ENCODE results near the gene NAB1.
A peak's percentile ranks its signal among the peaks of the same experiment; 100 is the strongest.
"Not testable (repeated sequence)": the region's sequence is repeated elsewhere in the genome, so short reads cannot be mapped to it uniquely, and the experiment has no call there.

Gene NAB1, protein sequence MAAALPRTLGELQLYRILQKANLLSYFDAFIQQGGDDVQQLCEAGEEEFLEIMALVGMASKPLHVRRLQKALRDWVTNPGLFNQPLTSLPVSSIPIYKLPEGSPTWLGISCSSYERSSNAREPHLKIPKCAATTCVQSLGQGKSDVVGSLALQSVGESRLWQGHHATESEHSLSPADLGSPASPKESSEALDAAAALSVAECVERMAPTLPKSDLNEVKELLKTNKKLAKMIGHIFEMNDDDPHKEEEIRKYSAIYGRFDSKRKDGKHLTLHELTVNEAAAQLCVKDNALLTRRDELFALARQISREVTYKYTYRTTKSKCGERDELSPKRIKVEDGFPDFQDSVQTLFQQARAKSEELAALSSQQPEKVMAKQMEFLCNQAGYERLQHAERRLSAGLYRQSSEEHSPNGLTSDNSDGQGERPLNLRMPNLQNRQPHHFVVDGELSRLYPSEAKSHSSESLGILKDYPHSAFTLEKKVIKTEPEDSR

DNA sequence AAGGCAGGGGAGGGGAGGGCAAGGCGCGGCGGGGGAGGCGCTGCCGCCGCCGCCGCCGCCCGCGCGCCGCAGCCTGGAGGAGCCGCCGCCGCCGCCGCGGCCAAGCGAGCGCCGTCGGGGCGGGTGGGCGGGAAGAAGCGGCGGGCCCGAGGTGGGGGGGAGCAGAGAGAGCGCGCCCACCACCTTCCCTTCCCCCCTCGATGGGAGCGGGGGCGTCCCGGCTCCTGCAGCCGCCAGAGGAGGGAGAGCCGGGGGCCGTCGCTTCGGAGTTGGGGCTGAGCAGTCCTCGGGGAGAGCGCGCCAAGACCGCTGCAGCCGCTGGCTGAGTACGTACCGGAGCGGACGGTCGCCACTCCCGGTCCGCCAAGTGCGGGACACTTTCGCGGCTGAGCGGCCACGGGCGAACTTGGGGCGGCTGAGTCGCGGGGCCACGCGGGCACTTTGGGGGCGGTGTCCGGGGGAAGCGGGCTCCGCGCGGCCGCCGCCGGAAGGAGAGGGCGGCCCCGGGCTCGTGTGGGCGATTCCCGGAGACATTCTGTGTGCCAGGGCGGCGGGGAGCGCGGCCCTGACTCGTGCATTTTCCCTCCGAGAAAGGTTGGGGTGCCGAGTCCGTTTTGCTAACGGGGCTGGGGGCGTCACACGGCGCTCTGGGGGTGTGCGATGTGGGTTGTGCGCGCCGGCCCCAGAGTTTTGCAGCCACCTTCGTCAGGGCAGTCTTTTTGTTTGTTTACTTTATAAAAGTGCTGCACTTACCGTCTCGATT lies at the start of gene NAB1:
Gene NAB1 (plus strand): TSS at position 49 of the 763 bp plus-strand sequence. CDS start 10,094 bp downstream, outside the sequence.
- DNase-seq (ENCODE audit: low read depth in 2 of 2): peak; percentile 10 to 26

DNA sequence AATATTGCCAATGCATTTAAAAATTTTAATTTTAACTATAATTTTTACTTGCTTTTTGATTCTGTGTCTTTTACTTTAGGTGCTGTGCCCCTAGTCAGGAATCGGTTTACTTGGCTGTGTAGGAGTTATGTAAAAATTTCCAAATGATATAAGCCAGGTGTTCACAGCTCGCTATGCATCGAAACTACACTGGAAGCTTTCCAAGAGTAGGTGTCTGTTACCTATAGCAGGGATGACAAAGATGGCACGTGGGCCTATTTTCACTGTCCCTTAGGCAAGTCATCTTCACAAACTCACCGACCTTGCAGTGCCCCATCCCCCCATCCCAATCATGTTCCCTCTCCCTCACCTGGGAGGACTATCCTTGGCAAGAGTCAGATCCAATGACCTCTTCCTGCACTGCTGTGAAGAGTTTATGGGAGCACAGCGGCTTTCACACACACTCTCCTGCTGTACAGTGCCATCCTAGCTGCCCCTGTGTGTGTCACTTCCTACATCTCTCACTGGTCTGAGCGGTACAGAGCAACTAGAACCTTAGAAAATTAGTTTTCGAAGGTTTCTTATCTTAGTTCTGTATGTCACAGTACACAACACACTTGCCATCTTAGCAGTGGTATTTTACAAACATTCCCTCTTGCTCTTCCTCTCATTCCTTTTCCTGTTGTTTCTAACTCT lies 49.2 kb upstream of the NAB1 start:
- no peak for DNase-seq (ENCODE audit: low read depth in 2 of 2)

DNA sequence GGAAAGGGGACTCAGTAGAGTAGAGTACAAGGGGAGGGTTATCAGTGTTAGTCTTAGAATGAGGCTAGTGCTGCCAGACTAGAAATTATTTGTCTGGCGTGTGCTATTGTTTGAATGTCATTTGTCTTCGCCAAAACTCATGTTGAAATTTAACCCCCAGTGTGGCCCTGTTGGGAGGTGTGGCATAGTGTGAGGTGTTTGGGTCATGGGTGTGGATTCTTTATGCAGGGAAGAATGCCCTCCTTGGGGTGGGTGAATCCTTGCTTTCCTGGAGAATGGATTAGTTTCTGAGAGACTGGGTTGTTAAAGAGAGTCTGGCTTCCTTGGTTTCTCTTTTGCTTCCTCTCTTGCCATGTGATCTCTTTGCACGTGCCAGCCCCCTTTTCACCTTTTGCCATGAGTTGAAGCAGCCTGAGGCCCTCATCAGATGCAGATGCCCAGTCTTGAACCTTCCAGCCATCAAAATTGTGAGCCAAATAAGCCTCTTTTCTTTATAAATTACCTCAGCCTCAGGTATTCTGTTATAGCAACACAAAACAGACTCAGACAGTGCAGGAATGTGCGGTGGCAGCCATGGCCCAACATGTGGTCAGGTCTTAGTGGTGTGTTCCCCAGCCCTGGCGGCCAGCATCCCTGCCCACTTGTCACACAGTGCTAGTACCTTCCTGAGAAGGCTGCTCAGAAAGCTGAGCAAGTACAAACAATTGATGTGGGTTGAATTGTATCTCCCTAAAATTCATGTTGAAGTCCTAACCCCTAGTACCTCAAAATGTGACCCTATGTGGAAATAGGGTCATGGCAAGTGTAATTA lies 48.4 kb upstream of the NAB1 start:
- no peak for DNase-seq (ENCODE audit: low read depth in 2 of 2)

DNA sequence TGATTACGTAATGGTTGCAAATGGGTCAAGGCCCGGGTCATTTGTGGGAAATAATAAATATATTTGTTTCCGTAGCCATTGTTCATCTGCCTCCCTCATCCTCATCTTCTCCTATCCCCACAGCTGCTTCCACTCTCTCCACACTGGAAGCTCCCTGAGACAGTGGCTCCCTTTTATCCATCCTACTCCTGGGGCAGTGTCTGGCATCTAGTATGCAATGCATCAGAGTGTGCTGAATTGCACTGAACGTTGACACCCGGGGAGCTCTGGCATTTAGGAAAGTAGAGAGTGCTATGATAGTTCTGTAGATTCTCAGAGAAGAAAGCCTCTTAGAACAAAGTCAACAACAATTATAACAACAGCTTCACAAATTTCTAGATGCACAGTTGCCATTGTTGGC lies 45.5 kb upstream of the NAB1 start:
- no peak for DNase-seq (ENCODE audit: low read depth in 2 of 2)

DNA sequence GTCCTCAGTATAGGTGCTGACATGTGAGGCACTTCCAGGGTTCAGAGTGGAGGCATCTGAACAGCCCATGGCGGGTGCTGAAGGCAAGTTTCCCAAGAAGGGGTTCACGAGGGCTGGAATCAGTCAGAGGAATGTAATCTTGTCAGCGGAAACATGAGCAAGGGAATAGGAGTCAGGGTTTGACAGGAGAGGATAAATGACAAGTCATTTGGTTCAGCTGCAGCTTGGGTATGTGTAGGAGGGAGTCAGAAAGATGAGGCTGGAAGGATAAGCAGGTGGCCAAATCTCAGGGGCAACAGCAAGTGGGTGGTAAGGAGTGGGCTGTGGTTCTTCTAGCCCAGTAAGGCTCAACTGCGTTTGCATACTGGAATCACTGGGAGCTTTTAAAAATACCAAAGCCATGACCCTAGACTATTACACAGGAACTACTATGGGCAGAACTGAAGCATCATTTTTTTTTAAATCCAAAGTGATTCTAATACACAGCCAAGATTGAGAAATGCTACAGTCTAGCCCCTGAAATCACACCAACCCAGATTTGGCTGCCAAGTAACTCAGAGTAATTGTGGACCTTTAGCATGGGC lies 41.8 kb upstream of the NAB1 start:
- no peak for DNase-seq (ENCODE audit: low read depth in 2 of 2)

DNA sequence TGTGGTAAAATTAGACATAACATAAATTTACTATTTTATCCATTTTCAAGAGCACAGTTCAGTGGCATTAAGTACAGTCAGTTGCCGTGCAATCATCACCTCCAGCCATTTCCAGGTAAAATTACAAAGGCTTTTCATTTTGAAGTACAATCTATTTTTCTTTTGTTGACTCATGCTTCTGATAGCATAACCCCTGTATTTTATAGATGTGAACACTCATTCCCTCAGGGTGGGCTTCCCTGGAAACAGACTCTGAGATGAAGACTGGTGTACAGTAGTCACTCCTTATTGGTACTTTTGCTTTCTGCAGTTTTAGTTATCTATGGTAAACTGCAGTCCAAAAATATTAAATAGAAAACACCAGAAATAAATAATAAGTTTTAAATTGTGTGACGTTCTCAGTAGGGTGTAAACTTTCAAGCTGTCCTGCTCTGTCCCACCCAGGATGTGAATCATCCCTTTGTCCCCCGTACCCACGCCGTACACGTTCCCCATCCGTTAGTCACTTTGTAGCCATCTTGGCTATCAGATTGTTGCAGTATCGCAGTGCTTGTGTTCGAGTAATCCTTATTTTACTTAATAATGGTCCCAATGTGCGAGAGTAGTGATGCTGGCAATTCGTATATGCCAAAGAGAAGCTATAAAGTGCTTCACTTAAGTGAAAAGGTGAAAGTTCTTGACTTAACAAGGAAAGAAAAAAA lies 41.1 kb upstream of the NAB1 start:
- no peak for DNase-seq (ENCODE audit: low read depth in 2 of 2)

DNA sequence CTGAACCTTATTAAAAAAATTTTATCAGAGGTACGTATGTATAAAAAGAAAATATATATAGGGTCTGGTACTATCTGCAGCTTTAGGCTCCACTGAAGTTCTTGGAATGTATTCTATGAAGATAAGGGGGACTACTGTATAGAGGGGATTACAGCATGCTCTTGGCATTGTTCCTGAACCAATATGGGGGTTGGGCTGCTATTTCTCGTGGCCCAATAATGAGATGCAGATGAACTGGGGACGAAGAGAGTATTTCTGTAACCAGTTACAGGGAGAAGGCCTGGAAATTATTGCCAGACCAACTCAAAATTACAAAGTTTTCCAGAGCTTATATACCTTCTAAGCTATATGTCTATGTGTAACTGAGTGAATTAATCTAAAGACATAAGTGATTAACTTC lies 40.0 kb upstream of the NAB1 start:
- not testable (repeated sequence) for DNase-seq (ENCODE audit: low read depth in 2 of 2)

DNA sequence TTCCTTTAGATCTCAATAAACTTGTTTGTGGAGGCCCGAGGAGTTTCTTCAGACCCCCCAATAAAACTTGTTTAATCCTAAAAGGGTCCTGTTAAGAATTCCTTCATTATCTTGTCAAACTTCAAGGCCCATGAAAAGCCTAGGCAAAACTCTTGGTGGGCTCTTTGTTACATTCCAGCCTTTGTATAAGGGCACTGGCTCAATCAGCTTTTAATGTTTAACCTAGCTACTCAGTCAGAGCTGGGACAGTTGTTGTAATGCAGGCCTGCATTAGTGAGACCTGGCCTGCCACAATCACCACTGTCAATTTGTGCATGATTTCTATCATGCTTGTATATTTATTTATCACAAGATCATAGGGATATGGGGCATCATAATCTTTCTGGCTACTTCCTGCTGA lies 39.5 kb upstream of the NAB1 start:
- not testable (repeated sequence) for DNase-seq (ENCODE audit: low read depth in 2 of 2)

DNA sequence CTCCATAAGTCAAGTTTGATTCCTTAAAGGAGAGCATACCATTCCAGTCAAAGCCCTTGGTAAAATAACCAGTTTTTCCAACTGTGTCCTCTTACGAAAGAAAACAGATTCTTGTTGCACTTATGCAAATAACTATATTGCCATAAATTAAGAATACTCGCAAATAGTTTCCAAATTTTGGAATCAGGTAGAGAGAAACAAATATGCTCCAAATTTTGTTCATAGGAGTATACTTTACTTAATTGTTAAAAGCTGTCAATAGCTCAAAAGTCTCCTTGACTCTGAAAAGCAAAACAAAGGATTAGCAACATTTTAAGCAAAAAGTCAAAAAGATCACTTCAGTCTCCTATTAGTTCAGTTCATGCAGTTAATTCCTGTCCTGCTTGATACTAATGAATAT lies 38.4 kb upstream of the NAB1 start:
- DNase-seq (ENCODE audit: low read depth in 2 of 2): not testable (repeated sequence)

DNA sequence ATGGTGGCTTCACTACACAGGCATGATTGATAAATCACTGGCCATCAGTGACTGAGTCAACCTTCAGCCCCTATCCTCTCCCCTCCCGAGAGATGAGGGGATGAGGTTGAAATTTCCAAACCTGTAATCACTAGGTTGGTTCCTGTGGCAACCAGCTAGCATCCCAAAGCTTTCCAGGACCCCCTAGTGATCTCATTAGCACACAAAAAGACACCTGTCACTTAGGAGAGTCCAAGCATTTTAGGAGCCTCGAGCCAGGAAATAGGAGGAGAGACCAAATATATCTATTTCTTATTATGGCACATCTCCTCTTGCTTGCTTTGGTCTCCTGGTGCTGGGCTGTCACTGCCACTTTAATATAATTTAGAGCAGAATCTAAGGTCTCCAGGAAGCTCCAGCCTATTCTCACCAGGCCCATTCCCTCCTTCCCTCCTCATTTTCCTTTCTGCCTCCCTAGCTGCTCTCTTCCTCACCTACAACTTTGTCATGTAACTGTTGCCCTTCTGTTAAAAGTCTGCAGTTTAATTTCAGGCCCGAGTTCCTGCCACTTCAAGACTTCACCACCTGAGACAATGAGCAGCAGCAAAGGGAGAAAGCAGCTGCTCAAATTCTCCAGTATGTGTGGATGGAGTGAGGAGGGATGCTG lies 33.2 kb upstream of the NAB1 start:
- no peak for DNase-seq (ENCODE audit: low read depth in 2 of 2)

DNA sequence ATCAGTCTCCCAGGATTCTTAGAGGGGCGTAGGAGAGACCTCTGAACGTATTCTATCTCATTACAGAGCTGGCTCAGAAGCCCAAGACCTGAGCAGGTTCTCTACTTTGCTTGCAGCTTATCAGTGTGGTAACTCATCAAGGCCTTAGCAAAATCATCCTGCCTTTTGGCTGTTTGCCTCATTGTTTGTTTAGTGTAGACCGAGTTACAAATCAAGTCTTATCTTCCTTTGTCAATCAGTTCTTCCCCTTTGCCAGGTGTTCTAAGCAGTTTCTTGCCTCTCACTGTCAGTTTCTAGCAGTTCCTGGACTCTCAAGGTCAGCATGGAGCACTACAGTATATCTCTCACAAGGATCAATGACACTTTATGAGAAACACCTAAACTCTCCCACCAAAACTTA lies 30.9 kb upstream of the NAB1 start:
- no peak for DNase-seq (ENCODE audit: low read depth in 2 of 2)

DNA sequence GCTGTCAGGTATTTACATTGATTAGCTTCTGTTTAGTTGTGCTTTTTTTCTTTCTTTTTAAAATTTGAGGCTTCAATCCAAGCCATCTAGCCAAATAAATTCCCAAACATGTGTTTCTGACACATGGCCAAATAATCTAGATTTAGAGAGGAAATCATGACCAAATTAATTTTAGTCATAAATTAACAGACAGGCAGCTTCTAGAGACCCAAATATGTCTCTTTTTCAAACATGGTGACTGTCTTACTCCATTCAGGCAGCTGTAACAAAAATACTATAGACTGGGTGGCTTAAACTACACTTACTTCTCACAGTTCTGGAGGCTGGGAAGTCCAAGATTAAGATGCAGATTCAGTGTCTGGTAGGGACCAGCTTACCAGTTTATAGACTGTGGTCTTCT lies 23.2 kb upstream of the NAB1 start:
- no peak for DNase-seq (ENCODE audit: low read depth in 2 of 2)

DNA sequence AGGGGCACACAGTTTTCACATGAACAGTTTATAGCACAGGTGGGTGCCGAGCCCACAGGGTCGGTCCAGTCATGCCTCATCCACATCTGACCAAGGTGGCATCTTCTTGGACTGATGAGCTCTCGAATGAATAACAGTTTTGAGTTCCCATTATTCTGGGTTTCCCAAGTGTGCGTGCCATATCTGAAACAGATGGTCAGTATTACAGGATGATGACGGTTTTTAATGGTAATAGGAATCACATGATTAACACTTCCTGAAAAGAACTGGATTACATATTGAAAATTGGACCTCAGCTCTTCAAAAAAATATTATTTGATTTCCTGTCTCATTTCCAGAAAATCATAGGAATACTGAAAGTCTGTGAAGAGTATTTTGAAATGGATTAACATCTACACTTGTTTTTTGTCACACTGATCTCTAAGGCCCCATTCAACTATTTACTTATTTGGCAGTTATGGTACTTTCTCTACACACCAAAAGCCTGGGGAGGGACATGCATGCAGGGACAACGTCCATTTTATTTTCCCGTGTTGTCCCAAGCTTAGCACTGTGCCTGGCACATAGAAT lies 22.2 kb upstream of the NAB1 start:
- DNase-seq (ENCODE audit: low read depth in 2 of 2): no peak

DNA sequence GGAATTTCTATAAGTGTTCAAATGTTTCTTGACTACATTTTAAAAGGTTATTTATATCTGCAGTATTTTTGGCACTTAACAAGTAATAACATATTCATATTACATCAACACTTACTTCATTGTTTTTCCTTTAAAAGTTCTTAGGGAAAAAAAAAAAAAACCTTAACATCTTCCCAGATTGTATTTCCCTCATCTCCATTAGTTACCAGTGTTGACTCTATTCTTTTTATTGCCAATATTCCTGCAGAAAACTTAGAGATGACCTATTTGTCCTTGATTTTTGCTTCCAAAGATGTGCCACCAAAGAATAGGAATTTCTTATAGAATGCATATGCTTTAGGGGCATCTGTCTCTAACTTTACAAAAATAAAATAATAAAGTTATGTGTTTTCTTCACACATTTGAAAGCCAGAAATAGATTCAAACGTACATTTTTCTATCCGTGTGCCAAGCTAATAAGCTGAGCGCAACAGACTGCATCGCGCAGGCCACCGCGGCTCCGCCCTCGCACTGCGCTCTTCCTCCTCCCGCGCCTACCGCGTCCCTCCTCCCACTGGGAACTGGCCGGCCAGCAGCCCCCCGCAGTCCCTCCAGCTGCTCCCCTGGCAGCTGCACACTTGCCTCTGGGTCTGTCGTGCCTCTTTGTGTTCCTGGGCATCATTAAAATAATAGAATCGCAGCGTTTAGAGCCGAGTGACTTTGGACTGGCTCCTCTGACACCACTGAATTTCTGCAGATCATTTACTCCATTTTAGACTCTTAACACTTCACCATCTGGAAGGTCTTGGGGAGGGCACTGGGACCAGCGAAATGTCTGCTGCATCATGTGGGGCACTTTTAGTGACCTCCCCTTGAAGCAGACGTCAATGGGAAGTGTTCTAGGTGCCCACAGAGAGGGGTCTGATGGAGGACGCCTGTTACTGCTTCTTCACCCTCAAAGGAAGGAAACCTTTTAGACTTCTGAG lies 21.2 kb upstream of the NAB1 start:
- no peak for DNase-seq (ENCODE audit: low read depth in 2 of 2)

DNA sequence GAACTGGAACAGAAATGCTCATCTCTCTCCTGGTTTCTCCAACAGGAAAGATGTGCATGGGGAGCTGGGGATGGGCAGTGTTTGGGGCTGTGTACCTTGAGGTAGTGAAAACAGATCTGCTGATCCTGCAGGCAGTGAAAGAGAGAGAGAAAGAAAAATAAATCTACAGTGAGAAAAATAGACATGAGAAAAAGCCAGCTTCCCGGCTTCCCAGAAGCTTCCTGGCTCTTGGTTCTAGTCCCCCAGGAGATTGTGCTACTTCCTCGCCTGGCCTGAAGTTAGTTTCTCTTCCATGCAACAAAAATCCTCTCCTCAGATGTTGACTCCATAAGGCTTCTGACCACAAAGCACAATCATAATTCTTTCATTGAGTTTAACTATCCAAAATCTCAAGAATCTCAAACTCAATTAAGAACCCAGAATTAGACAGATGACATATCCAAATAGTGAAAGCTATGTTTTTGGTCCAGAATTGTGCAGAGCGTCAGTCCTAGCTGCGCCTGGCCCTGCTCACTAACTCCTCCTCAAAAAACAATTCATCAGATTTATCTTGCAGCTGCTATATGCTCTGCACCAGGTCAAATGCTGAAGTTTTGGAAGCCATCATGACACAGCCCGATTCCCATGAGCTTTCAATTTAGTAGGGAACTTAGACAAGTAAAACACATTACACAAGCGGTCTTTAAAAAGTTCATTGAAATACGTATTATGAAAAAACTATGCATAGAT lies 20.1 kb upstream of the NAB1 start:
- DNase-seq (ENCODE audit: low read depth in 2 of 2): no peak

DNA sequence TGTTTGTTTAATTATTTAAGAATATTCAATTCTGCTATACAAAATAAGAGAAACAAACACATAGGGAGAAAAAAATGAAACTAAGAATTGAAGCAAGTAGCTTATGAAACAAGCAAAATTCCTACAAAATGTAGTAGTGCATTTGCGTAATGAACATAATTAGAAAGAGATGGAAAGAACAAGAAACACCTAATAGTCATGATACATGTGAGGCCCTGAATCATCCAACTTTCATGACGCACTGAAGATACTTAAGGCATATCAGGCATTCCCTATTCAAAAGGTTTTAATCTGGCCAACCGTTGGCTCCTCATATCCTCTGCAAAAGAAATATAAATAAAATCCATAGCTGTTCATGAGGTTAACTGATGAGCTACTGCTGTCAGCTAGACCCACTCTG lies 14.5 kb upstream of the NAB1 start:
- no peak for DNase-seq (ENCODE audit: low read depth in 2 of 2)

DNA sequence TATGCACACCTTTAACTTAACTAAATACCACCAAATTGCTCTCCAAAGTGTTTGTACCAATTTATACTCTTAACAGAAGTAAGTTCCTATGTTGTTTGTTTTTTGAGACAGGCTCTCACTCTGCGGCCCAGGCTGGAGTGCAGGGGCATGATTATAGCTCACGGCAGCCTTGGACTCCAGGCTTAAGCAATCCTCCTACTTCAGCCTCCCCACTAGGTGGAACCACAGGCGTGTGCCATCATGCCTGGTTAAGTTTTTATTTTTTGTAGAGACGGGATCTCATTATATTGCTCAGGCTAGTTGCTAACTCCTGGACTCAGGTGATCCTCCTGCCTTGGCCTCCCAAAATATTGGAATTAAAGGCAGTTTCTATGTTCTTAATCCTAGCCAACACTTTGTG lies 13.1 kb upstream of the NAB1 start:
- no peak for DNase-seq (ENCODE audit: low read depth in 2 of 2)

DNA sequence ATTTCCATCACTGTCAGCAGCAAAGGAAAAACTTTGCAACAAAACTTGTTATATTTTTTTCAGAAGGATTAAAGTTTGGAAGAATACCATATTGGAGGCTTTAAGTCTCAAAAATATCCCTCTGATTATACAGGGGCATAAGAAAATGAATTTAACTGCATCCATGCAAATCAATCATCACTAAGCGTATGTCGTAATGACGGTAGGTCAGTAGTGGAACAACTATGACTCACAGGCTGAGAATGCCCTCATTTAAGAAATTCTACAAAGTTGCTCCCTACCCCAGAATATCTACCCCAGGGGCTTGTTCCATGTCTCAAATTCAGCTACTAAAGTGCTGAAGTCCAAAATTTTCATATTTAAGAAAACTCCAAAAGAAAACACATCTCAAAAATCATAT lies 12.5 kb upstream of the NAB1 start:
- no peak for DNase-seq (ENCODE audit: low read depth in 2 of 2)
